ENCODE measurements around the gene FAM47C.
"Not testable (repeated sequence)": the region's sequence is repeated elsewhere in the genome, so short reads cannot be mapped to it uniquely, and the experiment has no call there.

FAM47C gene

DNA sequence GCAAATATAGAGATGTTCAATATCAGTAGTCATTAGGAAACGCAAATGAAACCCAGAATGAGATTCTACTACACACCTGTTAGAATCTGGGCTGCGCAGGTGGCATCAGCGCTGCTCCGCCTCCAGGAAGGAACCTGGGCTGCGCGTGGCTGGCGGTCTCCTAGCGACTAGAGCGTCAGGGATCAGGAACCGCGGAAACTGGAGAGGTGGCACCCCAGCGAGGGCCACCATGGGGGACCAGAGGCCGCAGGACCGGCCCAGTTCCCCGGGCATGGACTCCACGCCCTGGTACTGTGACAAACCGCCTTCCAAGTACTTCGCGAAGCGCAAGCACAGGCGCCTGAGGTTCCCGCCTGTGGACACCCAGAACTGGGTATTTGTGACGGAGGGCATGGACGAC, at the start of gene FAM47C:
Gene FAM47C, plus strand, starts transcription at position 185 of the 400 bp plus-strand sequence. Its CDS starts 45 bp downstream, at position 230.
- DNase-seq = not testable (repeated sequence)

DNA sequence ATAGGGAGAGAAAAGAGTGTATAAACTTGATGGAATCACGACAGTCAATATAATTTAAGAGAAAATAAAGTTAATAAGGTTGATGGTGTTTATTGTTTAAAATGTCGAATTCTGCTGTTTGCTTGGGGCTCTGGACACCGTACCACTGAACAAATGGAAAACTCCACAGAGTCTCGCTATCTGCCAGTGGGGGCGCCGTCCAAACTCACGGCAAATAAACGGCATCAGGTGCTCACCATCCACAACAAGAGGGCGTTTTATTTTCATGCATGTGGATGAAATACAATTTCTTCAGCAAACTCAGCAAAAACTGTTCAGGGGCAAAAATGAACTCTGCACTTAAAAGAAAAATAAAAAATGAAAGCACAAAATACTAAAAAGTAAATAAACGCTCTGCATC, 46.6 kb upstream of the FAM47C start:
- no peak for DNase-seq

GRCh38 chrX:36963069-36963808, 44.9 kb upstream of the FAM47C start:
- DNase-seq = no peak

GRCh38 chrX:36963852-36964251, 44.3 kb upstream of the FAM47C start:
- no peak for DNase-seq

DNA sequence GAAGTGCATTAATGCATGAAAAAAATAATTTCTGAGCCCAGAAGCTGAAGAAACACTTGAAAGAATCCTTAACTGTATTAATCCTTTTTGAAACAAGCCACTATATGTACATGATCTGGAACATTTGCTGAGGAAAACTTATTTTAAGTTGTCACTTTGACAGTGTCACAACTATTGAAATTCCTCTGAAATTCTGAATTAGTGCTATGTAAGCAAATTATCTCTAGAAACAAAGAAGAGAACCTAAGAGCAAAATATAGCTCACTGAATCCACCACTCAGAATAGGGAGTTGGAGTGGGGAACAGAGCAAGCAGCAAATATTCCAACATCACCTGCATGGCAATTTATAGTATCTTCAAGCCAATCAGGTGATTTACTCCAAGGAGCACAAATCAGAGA, 34.6 kb upstream of the FAM47C start:
- no peak for DNase-seq

DNA sequence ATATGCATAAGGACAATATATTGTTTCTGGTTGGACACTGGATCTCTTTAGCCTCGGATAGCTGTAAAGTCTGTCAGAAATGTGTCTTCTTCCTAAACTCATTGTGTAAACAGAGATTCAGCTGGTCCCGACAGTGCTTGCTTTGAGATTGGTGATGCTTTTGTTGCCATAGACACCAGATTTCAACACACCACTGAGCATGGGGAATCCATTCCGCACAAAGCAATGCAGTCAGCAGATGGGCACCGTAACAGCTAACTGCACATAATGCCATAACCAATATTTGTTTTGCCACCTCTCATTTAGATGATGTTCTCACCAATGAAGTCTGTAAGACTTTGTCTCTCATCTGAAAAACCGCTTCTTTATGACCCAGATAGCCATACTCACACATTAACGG, 33.3 kb upstream of the FAM47C start:
- DNase-seq = peak in 4 of 58 donors; percentile 0 to 6 (median 2)

GRCh38 chrX:36978886-36979285, 29.3 kb upstream of the FAM47C start:
- no peak for DNase-seq

- DNase-seq = no peak
Measured at GRCh38 chrX:36983831-36984230, 24.3 kb upstream of the FAM47C start.

DNA sequence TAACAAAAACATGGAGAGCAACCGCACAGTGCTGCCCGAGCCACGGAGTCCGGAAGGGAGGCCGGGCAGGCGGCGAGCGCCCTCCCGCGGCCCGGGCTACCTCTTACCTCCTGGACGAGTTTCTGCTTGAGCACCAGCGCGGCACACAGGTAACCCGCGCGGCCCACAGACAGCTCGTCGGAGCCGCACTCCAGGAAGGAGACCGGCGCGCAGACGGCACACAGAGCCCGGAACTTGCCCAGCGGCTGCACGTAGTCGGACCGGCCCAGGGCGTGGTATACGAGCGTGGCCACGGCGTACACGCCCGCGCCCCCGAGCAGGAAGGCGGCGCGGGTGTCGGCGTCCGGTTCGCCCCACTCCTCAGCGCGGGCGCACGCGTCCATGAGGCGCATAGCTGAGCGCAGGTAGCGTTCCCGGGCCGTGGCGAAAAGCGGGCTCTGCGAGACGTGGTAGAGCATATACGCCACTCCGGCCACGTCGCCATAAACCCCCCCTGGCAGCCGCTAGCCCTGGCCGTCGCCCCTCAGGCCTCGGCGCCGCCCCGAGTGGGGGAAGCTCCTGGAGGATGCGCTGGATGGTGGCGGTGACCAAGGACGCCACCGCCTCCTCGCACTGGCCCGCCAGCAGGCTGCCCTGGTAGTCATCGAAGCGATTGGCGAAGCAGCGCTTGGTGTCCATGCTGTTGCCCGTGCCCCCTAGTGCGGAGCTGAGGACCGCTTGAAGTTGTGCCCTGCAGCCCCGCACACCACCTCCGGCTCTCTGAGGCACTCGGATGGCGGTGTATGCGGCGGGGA, 22.6 kb upstream of the FAM47C start:
- not testable (repeated sequence) for DNase-seq

DNA sequence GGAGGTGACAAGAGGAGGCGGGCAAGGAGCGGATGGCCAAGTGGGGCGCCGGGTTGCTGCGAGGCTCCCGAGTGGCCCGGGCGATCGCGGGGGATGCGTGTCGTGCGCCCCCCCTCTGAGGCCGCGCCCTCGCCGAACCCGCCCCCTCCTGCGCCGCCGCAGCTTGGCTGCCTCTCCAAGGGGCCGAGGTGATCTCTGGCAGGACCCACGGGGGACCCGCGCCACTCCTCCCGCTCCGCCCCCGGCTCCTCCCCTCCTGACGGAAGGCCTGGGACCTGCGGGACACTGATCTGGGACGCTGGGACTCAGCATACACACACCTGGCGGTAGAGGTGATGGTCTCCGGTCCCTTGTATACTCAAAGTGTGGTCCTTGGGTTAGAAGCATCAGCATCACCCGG, 21.9 kb upstream of the FAM47C start:
- DNase-seq = no peak

DNA sequence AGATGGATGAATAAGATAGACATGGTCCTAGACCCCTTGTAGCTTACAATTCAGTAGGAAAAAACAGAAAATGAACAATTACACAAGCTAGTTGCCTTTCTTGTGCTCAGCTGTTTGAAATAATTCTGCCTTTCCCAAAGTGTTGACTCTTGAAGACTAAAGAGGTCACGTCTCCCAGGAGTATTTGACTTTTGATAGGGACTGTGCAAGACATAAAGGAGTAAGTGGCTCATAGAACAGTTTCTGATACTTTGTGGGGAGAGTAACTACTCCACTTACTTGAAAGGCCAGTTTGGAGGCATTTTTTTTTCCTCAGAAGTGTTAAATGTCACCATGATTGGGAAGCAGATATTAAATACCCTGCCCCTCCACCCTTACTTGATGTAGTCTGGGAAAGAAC, 21.0 kb upstream of the FAM47C start:
- DNase-seq = not testable (repeated sequence)

DNA sequence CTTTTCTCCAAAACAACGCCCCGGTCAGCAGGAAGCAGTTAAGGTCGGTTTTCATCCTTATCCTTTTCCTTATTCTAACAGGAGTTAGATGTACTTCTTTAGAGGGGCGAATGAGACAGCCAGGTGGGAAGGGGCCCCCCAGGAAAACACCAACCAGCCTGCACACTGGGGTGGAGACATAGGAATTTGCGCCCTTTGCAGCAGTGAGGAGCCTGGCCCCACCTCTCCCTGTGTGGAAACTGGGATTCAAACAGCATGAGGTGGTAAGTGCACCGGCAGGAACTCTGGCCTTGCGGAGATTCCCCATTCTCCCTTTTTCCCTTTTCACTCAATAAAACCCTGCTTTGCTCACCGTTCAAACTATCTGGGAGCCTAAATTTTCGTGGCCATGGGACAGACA, 8.0 kb upstream of the FAM47C start:
- no peak for DNase-seq

DNA sequence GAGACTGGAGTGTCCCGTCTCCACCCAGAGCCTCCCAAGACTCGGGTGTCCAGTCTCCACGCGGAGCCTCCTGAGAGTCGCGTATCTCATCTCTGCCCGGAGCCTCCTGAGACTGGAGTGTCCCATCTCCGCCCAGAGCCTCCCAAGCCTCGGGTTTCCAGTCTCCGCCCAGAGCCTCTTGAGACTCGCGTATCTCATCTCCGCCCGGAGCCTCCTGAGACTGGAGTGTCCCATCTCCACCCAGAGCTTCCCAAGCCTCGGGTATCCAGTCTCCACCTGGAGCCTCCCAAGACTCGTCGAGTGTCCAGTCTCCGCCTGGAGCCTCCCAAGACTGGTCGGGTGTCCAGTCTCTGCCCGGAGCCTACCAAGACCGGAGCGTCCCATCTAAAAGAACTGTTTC, 2.3 kb downstream of the FAM47C start:
- no peak for DNase-seq

GRCh38 chrX:37034260-37034659, 26.1 kb downstream of the FAM47C start:
- DNase-seq = not testable (repeated sequence)

DNA sequence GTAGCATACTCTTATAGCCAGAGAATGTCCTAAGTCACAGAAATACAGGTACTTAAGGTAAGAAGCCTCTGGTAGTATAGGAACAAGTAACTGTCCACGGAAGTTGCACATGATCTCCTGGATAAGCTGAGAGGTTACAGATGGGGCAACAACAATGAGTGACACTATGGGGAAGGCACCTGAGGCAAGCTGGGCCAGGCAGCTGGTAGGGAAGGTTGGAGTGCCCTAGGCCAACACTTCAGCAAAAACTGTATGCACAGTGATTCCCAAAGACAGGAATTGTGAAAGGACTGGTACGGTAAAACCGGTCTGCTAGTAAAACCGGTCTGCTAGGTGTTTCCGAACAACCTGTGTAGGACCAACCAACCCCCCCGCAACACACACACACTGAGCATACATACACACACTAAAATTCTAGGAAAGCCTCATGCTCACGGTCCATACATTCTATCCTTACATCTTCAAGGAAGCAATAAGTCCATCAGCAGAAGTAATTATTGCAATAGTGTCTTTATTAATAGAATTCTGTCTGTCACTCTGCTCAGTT, 28.6 kb downstream of the FAM47C start:
- DNase-seq = not testable (repeated sequence)

GRCh38 chrX:37038814-37039213, 30.6 kb downstream of the FAM47C start:
- DNase-seq = not testable (repeated sequence)

- not testable (repeated sequence) for DNase-seq
Measured at GRCh38 chrX:37042956-37043885, 35.1 kb downstream of the FAM47C start.

- no peak for DNase-seq
Measured at GRCh38 chrX:37047776-37048175, 39.6 kb downstream of the FAM47C start.

DNA sequence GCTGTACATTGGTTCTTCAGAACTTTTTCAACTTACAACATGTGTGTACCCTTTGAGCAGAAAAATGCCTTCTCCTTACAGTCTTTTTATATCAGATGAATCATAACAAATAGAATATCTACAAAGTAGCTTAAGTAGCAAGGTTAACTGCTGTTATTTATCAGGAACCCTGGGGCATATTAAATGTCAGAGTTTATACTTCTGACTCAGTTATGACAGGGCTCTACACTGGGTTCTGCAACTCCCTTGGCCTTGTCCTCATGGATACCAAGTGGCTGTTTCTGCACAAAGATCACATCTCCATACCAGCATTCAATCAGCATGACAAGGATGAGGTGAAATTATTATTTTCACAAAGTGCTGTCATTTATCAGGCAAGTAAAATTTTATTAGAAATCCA, 49.4 kb downstream of the FAM47C start:
- DNase-seq = not testable (repeated sequence)

DNA sequence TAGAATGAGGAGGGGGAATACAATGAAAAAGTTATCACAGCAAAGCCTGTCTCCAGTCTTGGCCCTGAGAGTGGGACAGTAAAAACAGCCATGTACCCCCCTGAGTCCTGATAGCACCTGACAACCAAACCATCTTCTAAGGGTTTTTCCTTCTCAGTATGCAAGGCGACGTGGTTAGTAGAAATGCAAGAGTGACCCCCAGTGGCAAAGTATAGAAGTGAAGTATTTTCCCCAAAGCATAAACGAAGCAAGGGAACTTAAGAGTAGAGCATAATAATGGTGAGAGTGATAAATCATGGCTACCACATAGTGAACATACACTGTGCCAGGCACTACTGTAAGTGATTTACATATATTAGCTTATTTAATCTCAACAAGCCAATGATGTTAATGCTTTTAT, 52.8 kb downstream of the FAM47C start:
- DNase-seq = peak in 2 of 58 donors; percentile 0 to 1
